Ishikawa (cell line): ENCODE measurements around the gene NDRG2.

Experiments used
- EGR1 ChIP-seq: IDR thresholded peaks from 2 replicates; pipeline ENCODE4 v1.6.1; 2012
- EP300 ChIP-seq: IDR thresholded peaks from 2 replicates; pipeline ENCODE4 v1.6.1; 2012; ENCODE audit warnings: borderline replicate concordance
- MAX ChIP-seq: IDR thresholded peaks from 2 replicates; pipeline ENCODE4 v1.6.1; 2012
- RAD21 ChIP-seq: IDR thresholded peaks from 2 replicates; pipeline ENCODE4 v1.6.1; 2012; ENCODE audit warnings: low read depth
- REST ChIP-seq: IDR thresholded peaks from 2 replicates; pipeline ENCODE4 v1.6.1; 2012; ENCODE audit warnings: low read depth, mild to moderate bottlenecking
- TAF1 ChIP-seq: IDR thresholded peaks from 2 replicates; pipeline ENCODE4 v1.6.1; 2012; ENCODE audit warnings: low read depth, mild to moderate bottlenecking
- TEAD4 ChIP-seq: IDR thresholded peaks from 2 replicates; pipeline ENCODE4 v1.6.1; 2012
- YY1 ChIP-seq: IDR thresholded peaks from 2 replicates; pipeline ENCODE4 v1.6.1; 2012; ENCODE audit warnings: low read depth

GRCh38 chr14:21073921-21074320, 49.1 kb upstream of the NDRG2 start:
- no peak for TF ChIP-seq REST
- no peak for TF ChIP-seq MAX
- no peak for TF ChIP-seq EGR1
- TF ChIP-seq YY1: no peak
- TF ChIP-seq RAD21: no peak
- no peak for TF ChIP-seq TAF1
- no peak for TF ChIP-seq EP300
- no peak for TF ChIP-seq TEAD4
